ENCODE data around the gene WNT2B.
A peak's percentile ranks its signal among the peaks of the same experiment; 100 is the strongest.

The WNT2B gene

DNA sequence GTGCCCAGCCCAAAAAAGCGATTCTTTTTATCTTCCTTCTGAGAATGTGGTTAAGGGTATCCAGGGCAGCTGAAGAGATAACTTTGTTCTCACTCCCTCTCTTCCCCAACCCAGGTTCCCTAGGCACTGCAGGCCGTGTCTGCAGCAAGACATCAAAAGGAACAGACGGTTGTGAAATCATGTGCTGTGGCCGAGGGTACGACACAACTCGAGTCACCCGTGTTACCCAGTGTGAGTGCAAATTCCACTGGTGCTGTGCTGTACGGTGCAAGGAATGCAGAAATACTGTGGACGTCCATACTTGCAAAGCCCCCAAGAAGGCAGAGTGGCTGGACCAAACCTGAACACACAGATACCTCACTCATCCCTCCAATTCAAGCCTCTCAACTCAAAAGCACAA lies 11.4 kb downstream of the WNT2B start:
- Histone ChIP-seq H3K9ac (ENCODE audit: low read length) (no peak overlapping the region), H3K36me3 (ENCODE audit: control insufficient read depth, insufficient read depth, low read length) (no peaks in the 10 kb centered on the region), H2BK120ac (ENCODE audit: low read depth, low read length) (no peak overlapping the region), H3K27me3 (ENCODE audit: insufficient read depth, low read length, poor library complexity) (no peaks in the 10 kb centered on the region), H3K56ac (ENCODE audit: low read length) (no peak overlapping the region), H3K4me2 (ENCODE audit: low read length) (no peak overlapping the region), H3K4ac (ENCODE audit: low read depth, low read length) (no peak overlapping the region), H2AK5ac (ENCODE audit: low read length) (no peak overlapping the region), H3K23ac (ENCODE audit: low read length) (no peak overlapping the region), H3K4me1 (ENCODE audit: control insufficient read depth, low read depth, low read length) (peaks cover 19% of the 10 kb centered on the region), H3K79me1 (ENCODE audit: low read length) (no peaks in the 10 kb centered on the region), H3K18ac (ENCODE audit: low read length) (no peak overlapping the region), H3K4me3 (ENCODE audit: low read length) (no peak overlapping the region), H4K8ac (ENCODE audit: low read depth, low read length) (no peak overlapping the region), H3K79me2 (ENCODE audit: control insufficient read depth, insufficient read depth, low read length) (no peaks in the 10 kb centered on the region), H3K27ac (ENCODE audit: low read depth, low read length) (no peak overlapping the region), H2BK15ac (replicated peaks; ENCODE audit: low read depth) (no peak overlapping the region), H4K5ac (ENCODE audit: low read length) (no peak overlapping the region), H2BK5ac (ENCODE audit: low read length) (no peak overlapping the region)
- no CpG with 5 or more reads among the region's 9 CpGs for WGBS (ENCODE audit: extremely low coverage, insufficient coverage, low lambda C conversion rate)
- DNase-seq = no peak

DNA sequence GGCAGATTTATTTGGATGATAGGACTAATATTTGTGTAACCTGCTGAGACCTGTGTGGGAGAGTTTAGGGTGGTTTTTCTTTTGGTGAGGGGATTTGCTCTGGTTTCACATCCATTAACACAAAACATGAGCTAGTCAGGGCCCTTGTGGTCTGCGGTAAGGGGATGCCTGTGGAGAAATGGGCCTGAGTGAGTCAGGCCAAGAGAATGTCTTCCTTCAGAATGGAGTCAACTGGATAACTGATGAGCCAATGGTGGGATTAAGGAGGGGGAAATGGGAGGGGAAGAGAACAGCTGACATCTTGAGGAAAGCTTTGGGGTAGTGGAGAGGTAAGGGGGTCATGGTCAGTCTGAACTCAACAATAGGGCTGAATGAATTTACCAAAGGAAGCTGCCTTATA lies 13.9 kb downstream of the WNT2B start:
- Histone ChIP-seq H3K79me2 (ENCODE audit: control insufficient read depth, insufficient read depth, low read length) (no peaks in the 10 kb centered on the region), H2BK120ac (ENCODE audit: low read depth, low read length) (no peak overlapping the region), H3K4ac (ENCODE audit: low read depth, low read length) (peak overlapping the region; percentile 67), H4K5ac (ENCODE audit: low read length) (no peak overlapping the region), H4K8ac (ENCODE audit: low read depth, low read length) (no peak overlapping the region), H3K9ac (ENCODE audit: low read length) (no peak overlapping the region), H2BK5ac (ENCODE audit: low read length) (no peak overlapping the region), H3K23ac (ENCODE audit: low read length) (no peak overlapping the region), H3K36me3 (ENCODE audit: control insufficient read depth, insufficient read depth, low read length) (no peaks in the 10 kb centered on the region), H3K18ac (ENCODE audit: low read length) (peak overlapping the region; percentile 94), H3K4me2 (ENCODE audit: low read length) (no peak overlapping the region), H3K27me3 (ENCODE audit: insufficient read depth, low read length, poor library complexity) (no peaks in the 10 kb centered on the region), H3K79me1 (ENCODE audit: low read length) (no peaks in the 10 kb centered on the region), H3K4me3 (ENCODE audit: low read length) (no peak overlapping the region), H2AK5ac (ENCODE audit: low read length) (no peak overlapping the region), H3K56ac (ENCODE audit: low read length) (peak overlapping the region; percentile 52), H3K4me1 (ENCODE audit: control insufficient read depth, low read depth, low read length) (peaks cover 35% of the 10 kb centered on the region), H3K27ac (ENCODE audit: low read depth, low read length) (peak overlapping the region; percentile 34), H2BK15ac (replicated peaks; ENCODE audit: low read depth) (no peak overlapping the region)
- no CpG with 5 or more reads among the region's 1 CpG for whole genome bisulfite sequencing (ENCODE audit: extremely low coverage, insufficient coverage, low lambda C conversion rate)
- peak; percentile 94 for DNase-seq

GRCh38 chr1:112524251-112524650 lies 15.5 kb downstream of the WNT2B start:
- H3K36me3 ChIP-seq (ENCODE audit: control insufficient read depth, insufficient read depth, low read length) = no peaks in the 10 kb centered on the region
- H2AK5ac ChIP-seq (ENCODE audit: low read length) = no peak overlapping the region
- H3K23ac ChIP-seq (ENCODE audit: low read length) = no peak overlapping the region
- peak overlapping the region; percentile 69 for H3K18ac ChIP-seq (ENCODE audit: low read length)
- H2BK15ac ChIP-seq (replicated peaks; ENCODE audit: low read depth) = no peak overlapping the region
- peak overlapping the region; percentile 77 for H3K27ac ChIP-seq (ENCODE audit: low read depth, low read length)
- no peaks in the 10 kb centered on the region for H3K27me3 ChIP-seq (ENCODE audit: insufficient read depth, low read length, poor library complexity)
- H2BK5ac ChIP-seq (ENCODE audit: low read length) = peak overlapping the region; percentile 34
- H3K79me2 ChIP-seq (ENCODE audit: control insufficient read depth, insufficient read depth, low read length) = no peaks in the 10 kb centered on the region
- no peak overlapping the region for H3K4ac ChIP-seq (ENCODE audit: low read depth, low read length)
- H2BK120ac ChIP-seq (ENCODE audit: low read depth, low read length) = no peak overlapping the region
- peak; percentile 99 for DNase-seq
- no peaks in the 10 kb centered on the region for H3K79me1 ChIP-seq (ENCODE audit: low read length)
- H3K4me3 ChIP-seq (ENCODE audit: low read length) = no peak overlapping the region
- H4K5ac ChIP-seq (ENCODE audit: low read length) = no peak overlapping the region
- peak overlapping the region; percentile 57 for H3K56ac ChIP-seq (ENCODE audit: low read length)
- H3K4me2 ChIP-seq (ENCODE audit: low read length) = no peak overlapping the region
- WGBS (ENCODE audit: extremely low coverage, insufficient coverage, low lambda C conversion rate) = no CpG with 5 or more reads among the region's 8 CpGs
- H3K9ac ChIP-seq (ENCODE audit: low read length) = no peak overlapping the region
- no peak overlapping the region for H4K8ac ChIP-seq (ENCODE audit: low read depth, low read length)
- H3K4me1 ChIP-seq (ENCODE audit: control insufficient read depth, low read depth, low read length) = peaks cover 36% of the 10 kb centered on the region

DNA sequence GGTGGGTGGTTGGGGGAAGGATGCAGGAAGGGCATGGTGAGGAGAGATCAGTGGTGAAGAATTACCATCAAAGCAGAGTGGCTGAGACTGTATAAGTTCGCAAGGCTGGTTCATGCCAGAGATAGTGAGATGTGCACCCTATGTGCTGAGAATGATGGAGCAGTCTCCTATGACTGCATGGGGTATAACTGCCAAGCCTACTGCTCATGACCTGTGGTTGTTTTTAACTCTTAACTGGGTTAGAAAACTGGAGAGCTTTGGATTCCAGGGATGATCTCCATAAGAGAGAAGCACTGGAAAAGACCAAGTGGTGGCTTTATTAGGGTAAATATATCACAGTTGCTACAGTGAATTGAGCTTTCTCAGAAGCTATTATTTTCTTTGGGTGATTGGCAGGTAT lies 16.2 kb downstream of the WNT2B start:
- no peak overlapping the region for H3K4me2 ChIP-seq (ENCODE audit: low read length)
- peak overlapping the region; percentile 37 for H3K4ac ChIP-seq (ENCODE audit: low read depth, low read length)
- WGBS (ENCODE audit: extremely low coverage, insufficient coverage, low lambda C conversion rate) = no CpG with 5 or more reads among the region's 1 CpG
- no peaks in the 10 kb centered on the region for H3K79me2 ChIP-seq (ENCODE audit: control insufficient read depth, insufficient read depth, low read length)
- no peak overlapping the region for H3K23ac ChIP-seq (ENCODE audit: low read length)
- no peaks in the 10 kb centered on the region for H3K79me1 ChIP-seq (ENCODE audit: low read length)
- peak overlapping the region; percentile 33 for H2BK5ac ChIP-seq (ENCODE audit: low read length)
- no peak overlapping the region for H2AK5ac ChIP-seq (ENCODE audit: low read length)
- H3K4me1 ChIP-seq (ENCODE audit: control insufficient read depth, low read depth, low read length) = peaks cover 36% of the 10 kb centered on the region
- H3K56ac ChIP-seq (ENCODE audit: low read length) = peak overlapping the region; percentile 1
- peak overlapping the region; percentile 41 for H3K27ac ChIP-seq (ENCODE audit: low read depth, low read length)
- H3K9ac ChIP-seq (ENCODE audit: low read length) = no peak overlapping the region
- H3K4me3 ChIP-seq (ENCODE audit: low read length) = no peak overlapping the region
- peak overlapping the region; percentile 69 for H3K18ac ChIP-seq (ENCODE audit: low read length)
- H2BK15ac ChIP-seq (replicated peaks; ENCODE audit: low read depth) = peak overlapping the region; percentile 21
- no peak overlapping the region for H4K5ac ChIP-seq (ENCODE audit: low read length)
- H3K27me3 ChIP-seq (ENCODE audit: insufficient read depth, low read length, poor library complexity) = no peaks in the 10 kb centered on the region
- peak overlapping the region; percentile 84 for H2BK120ac ChIP-seq (ENCODE audit: low read depth, low read length)
- no peak for DNase-seq
- no peak overlapping the region for H4K8ac ChIP-seq (ENCODE audit: low read depth, low read length)
- H3K36me3 ChIP-seq (ENCODE audit: control insufficient read depth, insufficient read depth, low read length) = no peaks in the 10 kb centered on the region

DNA sequence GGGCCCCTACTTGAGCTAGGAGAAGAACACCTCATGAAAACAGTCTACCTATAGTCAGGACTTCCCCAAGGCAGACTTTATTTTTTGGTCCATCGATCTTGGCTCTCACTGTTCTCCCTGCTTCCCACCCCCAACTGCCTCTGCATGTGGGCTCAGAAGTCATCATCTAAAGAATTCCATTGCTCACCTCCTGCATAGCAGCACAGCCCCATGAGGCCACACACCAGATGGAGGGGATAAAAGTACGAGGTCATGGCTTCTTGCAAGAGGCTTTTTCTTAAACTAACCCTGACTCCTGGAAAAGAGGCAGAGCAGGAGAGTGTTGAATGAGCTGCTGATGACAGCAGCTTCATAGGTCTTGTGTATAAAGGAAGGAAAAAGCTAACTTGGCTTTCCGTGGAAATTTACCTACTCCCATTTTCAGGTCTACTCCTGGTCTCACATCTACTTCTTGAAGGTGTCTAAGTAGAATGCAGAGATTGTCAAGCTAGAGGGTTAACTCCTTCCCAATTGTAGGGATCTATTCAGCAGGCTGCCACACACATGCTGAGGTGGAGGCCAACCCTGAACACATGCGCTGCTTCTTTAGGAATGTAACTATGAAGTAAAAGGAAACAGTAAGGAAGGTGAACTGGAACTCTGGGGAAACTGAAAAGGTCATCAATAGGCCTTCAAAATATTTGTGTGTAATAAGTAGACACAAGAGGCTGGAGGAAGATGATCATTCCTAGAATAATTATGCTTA lies 18.7 kb downstream of the WNT2B start:
- Histone ChIP-seq H3K79me1 (ENCODE audit: low read length) (no peaks in the 10 kb centered on the region), H3K9ac (ENCODE audit: low read length) (no peak overlapping the region), H2BK15ac (replicated peaks; ENCODE audit: low read depth) (no peak overlapping the region), H2AK5ac (ENCODE audit: low read length) (no peak overlapping the region), H3K4me1 (ENCODE audit: control insufficient read depth, low read depth, low read length) (peaks cover 36% of the 10 kb centered on the region), H3K4me2 (ENCODE audit: low read length) (no peak overlapping the region), H3K79me2 (ENCODE audit: control insufficient read depth, insufficient read depth, low read length) (no peaks in the 10 kb centered on the region), H3K36me3 (ENCODE audit: control insufficient read depth, insufficient read depth, low read length) (no peaks in the 10 kb centered on the region), H4K5ac (ENCODE audit: low read length) (no peak overlapping the region), H3K27ac (ENCODE audit: low read depth, low read length) (peak overlapping the region; percentile 49), H3K4me3 (ENCODE audit: low read length) (no peak overlapping the region), H4K8ac (ENCODE audit: low read depth, low read length) (no peak overlapping the region), H2BK120ac (ENCODE audit: low read depth, low read length) (no peak overlapping the region), H3K56ac (ENCODE audit: low read length) (peak overlapping the region; percentile 22), H3K23ac (ENCODE audit: low read length) (no peak overlapping the region), H3K4ac (ENCODE audit: low read depth, low read length) (peak overlapping the region; percentile 48), H3K27me3 (ENCODE audit: insufficient read depth, low read length, poor library complexity) (no peaks in the 10 kb centered on the region), H3K18ac (ENCODE audit: low read length) (peak overlapping the region; percentile 43), H2BK5ac (ENCODE audit: low read length) (no peak overlapping the region)
- DNase-seq = peak; percentile 89
- no CpG with 5 or more reads among the region's 4 CpGs for WGBS (ENCODE audit: extremely low coverage, insufficient coverage, low lambda C conversion rate)

- Histone ChIP-seq H3K79me1 (ENCODE audit: low read length) (no peaks in the 10 kb centered on the region), H3K4me3 (ENCODE audit: low read length) (no peak overlapping the region), H3K27me3 (ENCODE audit: insufficient read depth, low read length, poor library complexity) (no peaks in the 10 kb centered on the region), H3K18ac (ENCODE audit: low read length) (no peak overlapping the region), H3K4ac (ENCODE audit: low read depth, low read length) (no peak overlapping the region), H4K5ac (ENCODE audit: low read length) (no peak overlapping the region), H2AK5ac (ENCODE audit: low read length) (no peak overlapping the region), H2BK5ac (ENCODE audit: low read length) (no peak overlapping the region), H3K56ac (ENCODE audit: low read length) (no peak overlapping the region), H3K4me1 (ENCODE audit: control insufficient read depth, low read depth, low read length) (peaks cover 31% of the 10 kb centered on the region), H3K27ac (ENCODE audit: low read depth, low read length) (no peak overlapping the region), H3K36me3 (ENCODE audit: control insufficient read depth, insufficient read depth, low read length) (no peaks in the 10 kb centered on the region), H3K23ac (ENCODE audit: low read length) (no peak overlapping the region), H3K4me2 (ENCODE audit: low read length) (no peak overlapping the region), H3K79me2 (ENCODE audit: control insufficient read depth, insufficient read depth, low read length) (no peaks in the 10 kb centered on the region), H3K9ac (ENCODE audit: low read length) (no peak overlapping the region), H2BK120ac (ENCODE audit: low read depth, low read length) (peak overlapping the region; percentile 73), H2BK15ac (replicated peaks; ENCODE audit: low read depth) (no peak overlapping the region), H4K8ac (ENCODE audit: low read depth, low read length) (no peak overlapping the region)
- DNase-seq = no peak
Observed at GRCh38 chr1:112528076-112528475, 19.3 kb downstream of the WNT2B start.

All from mesendoderm (in vitro differentiated cells).